Naive thymus-derived CD4-positive, alpha-beta T cell (primary cell): ENCODE data around the gene NHS. TPM values are rescaled to one million over a fixed set of nuclear protein-coding genes. Genes with fewer than 3 reads are reported as not detected.
"Not testable (repeated sequence)": the region's sequence is repeated elsewhere in the genome, so short reads cannot be mapped to it uniquely, and the experiment has no call there.

Experiments used
- ATAC-seq: fragments of 150-1000 bp; cut with Tn5 transposase; 2 replicates; pipeline ENCODE4 v1.10.0; 2021; ENCODE audit warnings: mild to moderate bottlenecking, moderate library complexity
- CTCF ChIA-PET: fragments of 350-600 bp; sonication (Branson Sonifier 250); formaldehyde crosslinking; loops from one replicate; lab custom pipeline; 2021; ENCODE audit warnings: antibody characterized with exemption; lab: Charles Lee
- POLR2A ChIA-PET: fragments of 350-600 bp; sonication (Branson Sonifier 250); formaldehyde crosslinking; loops from one replicate; lab custom pipeline; 2021; ENCODE audit warnings: antibody characterized with exemption, inconsistent platforms; lab: Charles Lee
- DNase-seq, 9 donors: peaks; one replicate each; pipeline versions ENCODE4 v3.0.0 to v3.0.0-alpha.2; 2020 to 2022; ENCODE audit warnings: mixed read lengths in 1 of 9
- H3K27ac ChIP-seq: one replicate; pipeline ENCODE4 v1.7.0; 2013; ENCODE audit warnings: mild to moderate bottlenecking, low read depth, low read length, moderate library complexity
- H3K27me3 ChIP-seq, 2 donors: one replicate each; pipeline ENCODE4 v1.7.0; 2013; ENCODE audit warnings: low read length in 2 of 2, mild to moderate bottlenecking in 2 of 2, moderate library complexity in 2 of 2; ENCODE audit not compliant: control insufficient read depth in 2 of 2, insufficient read depth in 2 of 2
- H3K36me3 ChIP-seq, 3 experiments: 1 replicate in 2 of 3; 2 replicates in 1 of 3; pipeline ENCODE4 v1.7.0; 2013; ENCODE audit warnings: low read length in 3 of 3, mild to moderate bottlenecking in 3 of 3, moderate library complexity in 1 of 3; ENCODE audit not compliant: insufficient read depth in 3 of 3, control insufficient read depth in 2 of 3
- H3K4me1 ChIP-seq, 2 donors: one replicate each; pipeline ENCODE4 v1.7.0; 2013; ENCODE audit warnings: low read length in 2 of 2, mild to moderate bottlenecking in 2 of 2, moderate library complexity in 1 of 2; ENCODE audit not compliant: control insufficient read depth in 2 of 2, insufficient read depth in 2 of 2
- H3K4me3 ChIP-seq: 2 replicates; pipeline ENCODE4 v1.7.0; 2013; ENCODE audit warnings: mild to moderate bottlenecking, low read length
- H3K9me3 ChIP-seq, 3 experiments: 1 replicate in 2 of 3; 2 replicates in 1 of 3; pipeline ENCODE4 v1.7.0; 2013; ENCODE audit warnings: low read length in 3 of 3; ENCODE audit not compliant: control insufficient read depth in 2 of 3
- H3K27ac Mint-ChIP-seq, 9 donors: one replicate each; pipeline ENCODE4 v1.8.0; 2020 to 2022; ENCODE audit warnings: mixed read lengths in 9 of 9, mild to moderate bottlenecking in 8 of 9, moderate library complexity in 5 of 9, inconsistent platforms in 2 of 9
- H3K27me3 Mint-ChIP-seq, 5 donors: one replicate each; pipeline ENCODE4 v1.8.0; 2021 to 2022; ENCODE audit warnings: mixed read lengths in 5 of 5, mild to moderate bottlenecking in 1 of 5
- H3K36me3 Mint-ChIP-seq, 5 donors: one replicate each; pipeline ENCODE4 v1.8.0; 2020 to 2022; ENCODE audit warnings: mixed read lengths in 5 of 5, mild to moderate bottlenecking in 3 of 5, inconsistent platforms in 1 of 5
- H3K4me1 Mint-ChIP-seq, 7 donors: one replicate each; pipeline ENCODE4 v1.8.0; 2020 to 2022; ENCODE audit warnings: mixed read lengths in 7 of 7, mild to moderate bottlenecking in 3 of 7, inconsistent platforms in 1 of 7
- H3K4me3 Mint-ChIP-seq, 10 donors: one replicate each; pipeline ENCODE4 v1.8.0; 2020 to 2022; ENCODE audit warnings: mild to moderate bottlenecking in 10 of 10, mixed read lengths in 10 of 10, moderate library complexity in 6 of 10, inconsistent platforms in 2 of 10
- H3K9me3 Mint-ChIP-seq, 11 donors: one replicate each; pipeline ENCODE4 v1.8.0; 2020 to 2022; ENCODE audit warnings: mixed read lengths in 11 of 11, mild to moderate bottlenecking in 4 of 11, inconsistent platforms in 1 of 11, moderate library complexity in 1 of 11
- intact Hi-C, 2 donors: fragments of 100-400 bp; cut with micrococcal nuclease; formaldehyde crosslinking; loops; one replicate each; pipeline ENCODE4 v1.15.1; 2023
- polyA plus RNA-seq, 2 donors: library from polyadenylated mRNA; unstranded; fragments of 300-500 nt; fragmentation: Illumina TruSeq; gene quantifications; one replicate each; pipeline ENCODE4 v1.2.3, GENCODE V29; 2021
- total RNA-seq, 6 experiments: library from RNA in 5 of 6; stranded (reverse) in 5 of 6; gene quantifications; 1 replicate in 5 of 6; 2 replicates in 1 of 6; pipeline ENCODE4 v1.2.3 and lab custom pipeline; 2021 to 2026

NHS gene
- total and polyA plus RNA-seq, 7 experiments from 2014 or later: 0.02 to 2.6 (median 0.32) TPM; not detected in 1

GRCh38 chrX:17564689-17565409, 189.8 kb downstream of the NHS start:
- no peak for DNase-seq
- Histone ChIP-seq H3K27ac (no peak overlapping the region), H3K4me1 (no peaks in the 10 kb centered on the region), H3K9me3 (no peaks in the 10 kb centered on the region), H3K27me3 (no peaks in the 10 kb centered on the region), H3K4me3 (no peak overlapping the region), H3K36me3 (no peaks in the 10 kb centered on the region)
- ATAC-seq: no peak
- peaks cover 0 to 2% (median 0%) of the 10 kb centered on the region in 11 donors for H3K9me3 Mint-ChIP-seq
- H3K4me3 Mint-ChIP-seq: no peak overlapping the region
- no peak overlapping the region for H3K27ac Mint-ChIP-seq
- peaks cover 0 to 9% (median 1%) of the 10 kb centered on the region in 7 donors for H3K4me1 Mint-ChIP-seq
- CTCF ChIA-PET: no interaction called here
- H3K36me3 Mint-ChIP-seq: no peaks in the 10 kb centered on the region
- peaks cover 0 to 2% (median 0%) of the 10 kb centered on the region in 5 donors for H3K27me3 Mint-ChIP-seq
- intact Hi-C loops: no loop called here
- POLR2A ChIA-PET: no interaction called here

- Histone ChIP-seq H3K27me3 (no peaks in the 10 kb centered on the region), H3K36me3 (no peaks in the 10 kb centered on the region), H3K4me1 (no peaks in the 10 kb centered on the region), H3K4me3 (no peak overlapping the region), H3K27ac (no peak overlapping the region), H3K9me3 (no peaks in the 10 kb centered on the region)
- ATAC-seq (no peak), DNase-seq (no peak)
- no peak overlapping the region for H3K4me3 Mint-ChIP-seq
- no peaks in the 10 kb centered on the region for H3K36me3 Mint-ChIP-seq
- CTCF ChIA-PET: no interaction called here
- H3K27me3 Mint-ChIP-seq: peaks cover 0 to 4% (median 0%) of the 10 kb centered on the region in 5 donors
- H3K4me1 Mint-ChIP-seq: peaks cover 0 to 9% (median 1%) of the 10 kb centered on the region in 7 donors
- intact Hi-C loops: no loop called here
- H3K9me3 Mint-ChIP-seq: peaks cover 0 to 2% (median 0%) of the 10 kb centered on the region in 11 donors
- POLR2A ChIA-PET: no interaction called here
- H3K27ac Mint-ChIP-seq: no peak overlapping the region
Observed at GRCh38 chrX:17566740-17567139, 191.7 kb downstream of the NHS start.

GRCh38 chrX:17567187-17567586, 192.2 kb downstream of the NHS start:
- no peak overlapping the region for H3K4me3 Mint-ChIP-seq
- no peaks in the 10 kb centered on the region for H3K9me3 ChIP-seq
- no peak for DNase-seq
- H3K36me3 Mint-ChIP-seq: no peaks in the 10 kb centered on the region
- peaks cover 0 to 2% (median 0%) of the 10 kb centered on the region in 11 donors for H3K9me3 Mint-ChIP-seq
- H3K27me3 ChIP-seq: no peaks in the 10 kb centered on the region
- H3K4me1 ChIP-seq: no peaks in the 10 kb centered on the region
- ATAC-seq: no peak
- no peak overlapping the region for H3K27ac Mint-ChIP-seq
- intact Hi-C loops: no loop called here
- no peaks in the 10 kb centered on the region for H3K36me3 ChIP-seq
- H3K27me3 Mint-ChIP-seq: peaks cover 0 to 6% (median 0%) of the 10 kb centered on the region in 5 donors
- peaks cover 0 to 9% (median 1%) of the 10 kb centered on the region in 7 donors for H3K4me1 Mint-ChIP-seq
- H3K27ac ChIP-seq: no peak overlapping the region
- ChIA-PET CTCF (no interaction called here), POLR2A (no interaction called here)
- H3K4me3 ChIP-seq: no peak overlapping the region

- no peak for ATAC-seq
- H3K27ac Mint-ChIP-seq: no peak overlapping the region
Observed at GRCh38 chrX:17567821-17568220, 192.8 kb downstream of the NHS start.

DNA sequence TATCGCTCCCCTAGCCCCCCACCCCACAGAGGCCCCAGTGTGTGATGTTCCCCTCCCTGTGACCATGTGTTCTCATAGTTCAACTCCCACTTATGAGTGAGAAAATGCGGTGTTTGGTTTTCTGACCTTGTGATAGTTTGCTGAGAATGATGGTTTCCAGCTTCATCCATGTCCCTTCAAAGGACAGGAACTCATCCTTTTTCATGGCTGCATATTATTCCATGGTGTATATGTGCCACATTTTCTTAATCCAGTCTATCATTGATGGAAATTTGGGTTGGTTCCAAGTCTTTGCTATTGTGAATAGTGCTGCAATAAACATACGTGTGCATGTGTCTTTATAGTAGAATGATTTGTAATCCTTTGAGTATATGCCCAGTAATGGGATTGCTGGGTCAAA, 193.8 kb downstream of the NHS start:
- CTCF ChIA-PET, POLR2A ChIA-PET, H3K36me3 ChIP-seq, H3K27me3 Mint-ChIP-seq, H3K9me3 Mint-ChIP-seq, H3K27ac ChIP-seq, H3K27ac Mint-ChIP-seq, H3K4me1 ChIP-seq, H3K4me3 ChIP-seq, H3K9me3 ChIP-seq, ATAC-seq, intact Hi-C loops, H3K4me1 Mint-ChIP-seq, DNase-seq, H3K36me3 Mint-ChIP-seq, H3K4me3 Mint-ChIP-seq, H3K27me3 ChIP-seq: not testable (repeated sequence)

More at GRCh38 chrX:17567821-17568220, 192.8 kb downstream of the NHS start:
- H3K27me3 ChIP-seq: no peaks in the 10 kb centered on the region
- H3K9me3 Mint-ChIP-seq: peaks cover 0 to 2% (median 0%) of the 10 kb centered on the region in 11 donors
- no peak overlapping the region for H3K27ac ChIP-seq
- no peaks in the 10 kb centered on the region for H3K4me1 ChIP-seq
- no peak for DNase-seq
- H3K36me3 ChIP-seq: no peaks in the 10 kb centered on the region
- no peaks in the 10 kb centered on the region for H3K36me3 Mint-ChIP-seq
- H3K4me1 Mint-ChIP-seq: peaks cover 0 to 9% (median 1%) of the 10 kb centered on the region in 7 donors
- no peaks in the 10 kb centered on the region for H3K9me3 ChIP-seq
- H3K4me3 Mint-ChIP-seq: no peak overlapping the region
- ChIA-PET POLR2A (no interaction called here), CTCF (no interaction called here)
- peaks cover 0 to 6% (median 0%) of the 10 kb centered on the region in 5 donors for H3K27me3 Mint-ChIP-seq
- no peak overlapping the region for H3K4me3 ChIP-seq
- intact Hi-C loops: no loop called here

DNA sequence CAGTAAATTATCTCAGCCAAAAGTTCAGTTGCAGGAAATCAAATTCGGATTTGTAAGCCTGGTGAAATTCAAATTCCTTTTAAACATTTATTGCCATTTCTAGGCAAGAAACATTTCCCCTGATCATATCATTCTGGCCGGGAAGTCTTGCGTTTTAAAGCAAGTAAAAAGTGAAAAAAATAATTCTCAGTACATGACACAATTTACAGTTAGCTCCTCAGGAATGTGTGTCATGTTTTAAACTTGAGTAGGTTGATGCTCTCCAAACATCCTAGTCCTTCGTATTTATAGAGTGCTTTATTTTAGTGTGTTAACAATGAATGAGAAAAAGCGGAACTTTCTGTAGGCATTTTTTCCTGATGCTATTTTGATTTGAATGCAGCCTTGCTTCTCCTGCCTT, 204.0 kb downstream of the NHS start:
- Mint-ChIP-seq H3K9me3 (peaks cover 0 to 5% (median 0%) of the 10 kb centered on the region in 11 donors), H3K27me3 (peaks cover 0 to 16% (median 4%) of the 10 kb centered on the region in 5 donors)
- intact Hi-C loops: no loop called here

More for the DNA sequence above, 204.0 kb downstream of the NHS start:
- Histone ChIP-seq H3K4me1 (no peaks in the 10 kb centered on the region), H3K4me3 (no peak overlapping the region), H3K27me3 (no peaks in the 10 kb centered on the region), H3K9me3 (no peaks in the 10 kb centered on the region), H3K36me3 (no peaks in the 10 kb centered on the region), H3K27ac (no peak overlapping the region)
- ChIA-PET CTCF (no interaction called here), POLR2A (no interaction called here)
- H3K4me3 Mint-ChIP-seq: no peak overlapping the region
- DNase-seq (no peak), ATAC-seq (no peak)
- H3K36me3 Mint-ChIP-seq: peaks cover 0 to 5% (median 0%) of the 10 kb centered on the region in 5 donors
- H3K4me1 Mint-ChIP-seq: no peaks in the 10 kb centered on the region
- H3K27ac Mint-ChIP-seq: no peak overlapping the region
